T47D (cell line): Measurements from ENCODE around the gene RHBDL1.

Experiments used
- DNase-seq, 2 experiments: peaks; one replicate each; pipeline versions ENCODE4 v3.0.0 to v3.0.0-alpha.2; 2011 to 2012; ENCODE audit warnings: low read depth in 1 of 2, low spot score in 1 of 2
- JUND ChIP-seq: IDR thresholded peaks from 2 replicates; pipeline ENCODE4 v1.6.1; 2012; ENCODE audit warnings: low read depth
- in situ Hi-C: cut with HindIII; loops from 2 replicates; pipeline ENCODE4 v1.10.0; 2016; ENCODE audit warnings: low sequenced_read_pairs, low pct_unique_long_range_greater_than_20kb

Gene RHBDL1

DNA sequence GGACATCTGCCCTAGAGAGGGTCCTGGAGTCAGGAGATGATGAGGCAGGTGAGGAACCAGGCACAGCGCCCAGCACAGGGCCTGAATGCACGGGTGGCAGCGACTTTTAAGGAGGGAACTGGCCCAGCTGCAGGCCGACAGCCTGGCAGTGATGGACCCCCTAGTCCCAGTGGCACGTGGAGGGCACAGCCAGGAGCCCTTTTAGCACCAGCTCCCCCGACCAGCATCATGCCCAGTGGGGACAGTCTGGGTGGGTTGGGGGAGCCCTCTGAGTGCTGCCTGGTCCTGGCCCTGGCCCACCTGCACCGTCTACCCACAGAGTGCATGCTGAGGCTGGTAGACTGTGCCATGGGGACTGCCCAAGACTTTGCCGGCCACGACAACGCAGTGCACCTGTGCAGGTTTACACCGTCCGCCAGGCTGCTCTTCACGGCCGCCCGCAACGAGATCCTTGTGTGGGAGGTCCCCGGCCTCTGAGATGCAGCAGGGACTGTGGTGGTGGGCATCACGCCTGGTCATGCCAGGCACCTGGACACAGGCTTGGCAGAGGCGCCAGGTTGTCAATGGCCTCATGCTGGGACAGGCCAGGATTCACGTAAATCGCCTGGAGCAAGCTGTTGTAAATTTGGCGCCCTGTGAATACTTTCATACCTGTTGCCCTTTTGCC is 8.2 kb upstream of the RHBDL1 start:
- in situ Hi-C loops = no loop called here
- no peak for TF ChIP-seq JUND

DNA sequence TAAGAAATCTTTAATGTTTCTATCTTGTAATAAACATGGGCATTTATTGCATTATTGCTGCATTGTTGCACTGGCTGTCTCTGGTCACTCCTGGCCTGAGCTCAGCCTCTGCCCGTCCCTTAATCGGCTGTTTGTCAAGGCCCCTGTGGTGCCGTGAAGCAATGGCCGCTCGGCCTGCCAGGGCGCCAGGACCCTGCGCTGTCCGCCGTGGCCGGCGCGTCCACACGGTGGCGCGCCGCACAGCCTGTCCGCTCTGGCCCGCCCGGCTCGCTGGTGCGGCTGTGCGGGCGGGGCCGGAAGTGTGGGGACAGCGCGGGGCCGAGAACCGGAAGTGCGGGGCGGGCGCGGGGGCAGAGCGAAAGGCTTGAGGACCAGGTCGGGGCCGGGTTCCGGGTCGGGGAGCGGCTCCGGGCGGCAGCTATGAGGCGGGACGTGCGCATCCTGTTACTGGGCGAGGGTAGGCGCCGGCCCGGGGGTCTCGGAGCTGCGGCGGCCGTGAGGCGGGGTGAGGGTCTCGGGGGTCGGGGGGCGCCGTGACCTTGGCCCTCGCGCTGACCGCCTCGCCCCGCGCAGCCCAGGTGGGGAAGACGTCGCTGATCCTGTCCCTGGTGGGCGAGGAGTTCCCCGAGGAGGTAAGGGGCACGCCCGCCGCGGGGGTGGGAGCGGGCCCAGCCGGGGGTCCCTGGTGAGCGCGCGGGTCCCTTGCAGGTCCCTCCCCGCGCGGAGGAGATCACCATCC is 7.5 kb upstream of the RHBDL1 start, which contains the start of gene RHOT2:
Gene RHOT2, plus strand, starts transcription at position 353 of the 739 bp plus-strand sequence. Its CDS starts 68 bp downstream, at position 421.
- DNase-seq = peak; percentile 71 to 95
- in situ Hi-C loops = no loop called here
- TF ChIP-seq JUND = no peak

More for the DNA sequence above, 8.2 kb upstream of the RHBDL1 start:
- DNase-seq = no peak

DNA sequence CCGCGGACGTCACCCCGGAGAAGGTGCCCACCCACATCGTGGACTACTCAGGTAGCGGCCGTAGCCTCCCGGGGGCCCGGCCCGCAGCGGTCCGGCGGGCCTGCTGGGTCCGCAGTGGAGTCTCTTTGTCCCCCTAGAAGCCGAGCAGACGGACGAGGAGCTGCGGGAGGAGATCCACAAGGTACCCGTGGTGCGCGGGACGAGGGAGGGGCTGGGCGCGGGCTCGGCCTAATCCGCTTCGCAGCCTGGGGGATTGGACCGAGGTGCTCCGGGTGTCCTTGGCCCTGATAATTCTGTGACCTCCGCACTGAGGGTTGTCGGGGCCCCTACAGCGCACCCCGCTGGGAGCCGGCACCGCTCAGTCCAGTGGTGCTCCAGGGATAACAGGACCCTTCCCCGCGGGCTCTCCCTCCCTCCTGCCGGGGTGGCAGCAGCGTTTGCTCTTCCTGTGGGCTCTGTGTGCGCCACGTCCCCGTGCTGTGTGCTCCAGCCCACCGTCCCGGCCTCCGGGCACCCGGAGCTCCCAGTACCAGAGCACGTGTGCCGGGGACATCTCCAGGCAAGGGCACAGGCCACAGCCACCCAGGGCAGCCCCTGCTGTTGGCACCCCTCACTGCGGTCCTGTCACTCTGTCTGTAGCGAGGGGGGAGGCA is 6.8 kb upstream of the RHBDL1 start:
- no peak for DNase-seq
- in situ Hi-C loops = no loop called here
- no peak for TF ChIP-seq JUND

GRCh38 chr16:669666-670065 is 5.8 kb upstream of the RHBDL1 start:
- in situ Hi-C loops = no loop called here
- no peak for TF ChIP-seq JUND
- no peak for DNase-seq

GRCh38 chr16:670485-671352 is 4.8 kb upstream of the RHBDL1 start:
- TF ChIP-seq JUND = no peak
- DNase-seq = no peak
- in situ Hi-C loops = no loop called here

GRCh38 chr16:671353-672131 is 3.9 kb upstream of the RHBDL1 start:
- in situ Hi-C loops = no loop called here
- no peak for TF ChIP-seq JUND
- DNase-seq = no peak

DNA sequence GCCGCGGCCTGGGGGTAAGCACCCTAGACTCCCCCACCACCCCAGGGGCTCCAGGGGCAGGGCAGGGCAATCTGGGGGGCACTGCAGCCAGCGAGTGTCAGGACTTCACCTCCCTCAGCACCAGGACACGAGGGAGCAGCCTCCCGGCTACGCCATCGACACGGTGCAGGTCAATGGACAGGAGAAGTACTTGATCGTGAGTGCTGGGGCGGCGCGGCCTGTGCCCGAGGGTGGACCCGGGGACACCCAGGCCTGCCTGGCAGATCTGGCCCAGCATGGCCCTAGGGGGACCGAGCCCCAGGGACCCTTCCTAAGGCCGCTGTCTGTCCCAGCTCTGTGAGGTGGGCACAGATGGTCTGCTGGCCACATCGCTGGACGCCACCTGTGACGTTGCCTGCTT is 3.1 kb upstream of the RHBDL1 start:
- TF ChIP-seq JUND = no peak
- in situ Hi-C loops = no loop called here
- DNase-seq = no peak

- in situ Hi-C loops = no loop called here
- TF ChIP-seq JUND = no peak
- DNase-seq = no peak
Measured at GRCh38 chr16:672851-673250, 2.6 kb upstream of the RHBDL1 start.

- in situ Hi-C loops = no loop called here
- no peak for DNase-seq
- no peak for TF ChIP-seq JUND
Measured at GRCh38 chr16:673399-673991, 2.0 kb upstream of the RHBDL1 start.

- in situ Hi-C loops = no loop called here
- TF ChIP-seq JUND = no peak
- no peak for DNase-seq
Measured at GRCh38 chr16:674214-674881, 1.1 kb upstream of the RHBDL1 start.

GRCh38 chr16:675884-676564 is 553 bp downstream of the RHBDL1 start:
- in situ Hi-C loops = no loop called here

More at GRCh38 chr16:675884-676564, 553 bp downstream of the RHBDL1 start:
- DNase-seq = no peak
- TF ChIP-seq JUND = no peak
